ENCODE data around the gene SRRM3.

Gene SRRM3

DNA sequence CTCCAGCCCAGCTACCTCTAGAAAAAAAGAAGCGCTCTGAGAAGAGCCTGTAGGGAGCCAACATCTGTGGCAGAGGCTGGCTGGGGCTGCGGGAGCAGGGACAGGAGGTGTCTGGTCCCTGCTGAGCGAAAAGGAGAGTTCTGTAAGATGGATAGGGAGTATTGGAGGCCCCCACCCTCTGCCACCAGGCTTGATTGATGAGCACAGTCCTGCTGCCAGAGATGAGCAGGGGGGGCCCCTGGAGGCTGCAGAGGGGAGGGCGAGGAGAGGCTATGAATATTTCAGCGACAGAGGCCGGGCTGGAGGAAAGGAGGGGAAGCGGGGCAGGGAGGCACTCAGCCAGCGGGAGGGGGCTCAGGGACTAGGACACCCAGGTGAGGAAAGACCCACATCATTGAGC, 56.3 kb downstream of the SRRM3 start:
- no peak for DNase-seq (ENCODE audit: low read depth)

DNA sequence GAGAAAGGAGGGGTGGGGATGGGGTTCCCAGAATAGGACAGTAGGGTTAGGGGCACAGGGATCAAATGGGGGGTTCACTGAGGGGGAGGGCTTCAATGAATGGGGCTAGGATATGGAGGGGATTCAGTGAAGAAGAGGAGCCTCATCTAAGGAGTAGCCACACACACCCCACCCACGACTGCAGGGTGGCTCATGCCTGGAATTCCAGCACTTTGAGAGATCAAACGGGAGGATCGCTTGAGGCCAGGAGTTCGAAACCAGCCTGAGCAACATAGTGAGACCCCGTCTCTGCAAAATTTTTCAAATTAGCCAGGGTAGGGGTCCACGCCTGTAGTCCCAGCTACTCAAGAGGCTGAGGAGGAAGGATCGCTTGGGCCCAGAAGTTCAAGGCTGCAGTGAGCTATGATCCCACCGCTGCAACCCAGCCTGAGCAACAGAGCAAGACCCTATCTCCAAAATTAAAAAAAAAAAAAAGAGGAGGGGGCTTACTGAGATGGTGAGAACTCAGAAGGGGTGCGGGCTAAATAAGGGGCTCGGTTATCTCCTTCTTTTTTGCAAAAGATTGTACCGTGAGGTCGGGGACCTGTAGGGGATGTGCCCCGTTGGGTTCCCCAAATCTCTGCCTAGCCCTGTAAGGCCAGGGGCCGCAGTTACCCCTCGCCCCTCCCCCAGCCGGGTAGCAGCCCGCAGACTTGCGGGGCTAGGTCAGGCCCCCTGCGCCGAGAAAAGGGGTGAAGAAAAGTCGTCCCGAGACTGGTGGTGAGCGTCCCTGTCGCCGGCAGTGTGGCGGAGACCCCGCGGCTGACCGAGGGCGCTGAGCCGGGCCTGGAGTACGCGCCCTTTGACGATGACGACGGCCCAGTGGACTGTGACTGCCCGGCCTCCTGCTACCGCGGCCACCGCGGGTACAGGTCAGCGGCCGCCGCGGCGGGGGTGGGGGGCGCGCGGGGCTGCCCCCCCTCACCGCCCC, 57.7 kb downstream of the SRRM3 start:
- H3K4me3 ChIP-seq (ENCODE audit: low read depth, low read length): no peak overlapping the region
- TF ChIP-seq, protein P1, sequence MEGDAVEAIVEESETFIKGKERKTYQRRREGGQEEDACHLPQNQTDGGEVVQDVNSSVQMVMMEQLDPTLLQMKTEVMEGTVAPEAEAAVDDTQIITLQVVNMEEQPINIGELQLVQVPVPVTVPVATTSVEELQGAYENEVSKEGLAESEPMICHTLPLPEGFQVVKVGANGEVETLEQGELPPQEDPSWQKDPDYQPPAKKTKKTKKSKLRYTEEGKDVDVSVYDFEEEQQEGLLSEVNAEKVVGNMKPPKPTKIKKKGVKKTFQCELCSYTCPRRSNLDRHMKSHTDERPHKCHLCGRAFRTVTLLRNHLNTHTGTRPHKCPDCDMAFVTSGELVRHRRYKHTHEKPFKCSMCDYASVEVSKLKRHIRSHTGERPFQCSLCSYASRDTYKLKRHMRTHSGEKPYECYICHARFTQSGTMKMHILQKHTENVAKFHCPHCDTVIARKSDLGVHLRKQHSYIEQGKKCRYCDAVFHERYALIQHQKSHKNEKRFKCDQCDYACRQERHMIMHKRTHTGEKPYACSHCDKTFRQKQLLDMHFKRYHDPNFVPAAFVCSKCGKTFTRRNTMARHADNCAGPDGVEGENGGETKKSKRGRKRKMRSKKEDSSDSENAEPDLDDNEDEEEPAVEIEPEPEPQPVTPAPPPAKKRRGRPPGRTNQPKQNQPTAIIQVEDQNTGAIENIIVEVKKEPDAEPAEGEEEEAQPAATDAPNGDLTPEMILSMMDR (IDR thresholded peaks at IDR 0.05; ENCODE audit: low read depth, low read length, missing control alignments): no peak

More for the DNA sequence above, 56.3 kb downstream of the SRRM3 start:
- H3K4me3 ChIP-seq (ENCODE audit: low read depth, low read length): no peak overlapping the region
- TF ChIP-seq, protein P1 (IDR thresholded peaks at IDR 0.05; ENCODE audit: low read depth, low read length, missing control alignments): no peak

DNA sequence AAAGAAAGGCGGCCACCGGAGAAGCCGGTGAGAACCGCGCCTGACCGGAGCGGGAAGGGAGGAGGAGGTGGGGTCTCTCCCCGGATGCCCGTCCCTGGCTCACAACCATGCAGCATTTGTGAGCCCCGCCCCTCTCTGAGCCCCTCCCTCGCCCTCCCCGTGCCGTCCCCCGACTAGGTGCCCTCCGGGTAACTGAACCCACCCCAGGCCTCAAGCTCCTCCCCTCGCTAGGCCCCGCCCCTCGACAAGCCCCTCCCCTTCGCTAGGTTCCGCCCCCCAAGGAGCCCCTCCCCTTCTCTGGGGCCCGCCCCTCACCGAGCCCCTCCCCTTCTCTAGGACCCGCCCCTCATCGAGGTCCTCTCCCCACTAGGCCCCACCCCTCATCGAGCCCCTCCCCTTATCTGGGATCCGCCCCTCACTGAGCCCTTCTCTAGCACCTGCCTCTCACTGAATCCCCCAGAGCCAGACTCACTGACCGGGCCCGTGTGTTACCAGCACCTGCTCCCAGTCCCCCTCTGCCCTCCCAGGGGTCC, 58.5 kb downstream of the SRRM3 start:
- DNase-seq (ENCODE audit: low read depth): no peak
- TF ChIP-seq, protein P1 (IDR thresholded peaks at IDR 0.05; ENCODE audit: low read depth, low read length, missing control alignments): no peak
- no peak overlapping the region for H3K4me3 ChIP-seq (ENCODE audit: low read depth, low read length)

More for the DNA sequence above, 57.7 kb downstream of the SRRM3 start:
- DNase-seq (ENCODE audit: low read depth): no peak

DNA sequence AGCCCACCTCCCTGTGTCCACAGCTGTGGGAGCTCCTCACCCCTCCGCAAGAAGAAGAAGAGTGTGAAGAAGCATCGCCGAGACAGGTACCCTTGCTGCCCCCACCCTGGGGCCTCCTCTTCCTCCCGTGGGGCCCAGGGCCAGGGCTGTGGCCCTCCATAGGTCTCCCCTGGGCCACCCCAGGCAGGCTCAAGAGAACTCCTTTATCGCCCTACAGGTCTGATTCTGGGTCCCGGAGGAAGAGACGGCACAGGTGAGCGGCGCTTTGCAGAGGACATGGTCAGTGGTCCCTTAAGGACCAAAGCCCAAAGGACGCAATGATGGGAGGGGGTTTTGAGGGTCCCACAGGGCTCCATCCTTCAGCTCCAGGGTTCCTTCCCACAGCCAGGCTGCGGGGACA, 59.6 kb downstream of the SRRM3 start:
- no peak for DNase-seq (ENCODE audit: low read depth)
- TF ChIP-seq, protein P1 (IDR thresholded peaks at IDR 0.05; ENCODE audit: low read depth, low read length, missing control alignments): no peak
- H3K4me3 ChIP-seq (ENCODE audit: low read depth, low read length): no peak overlapping the region

DNA sequence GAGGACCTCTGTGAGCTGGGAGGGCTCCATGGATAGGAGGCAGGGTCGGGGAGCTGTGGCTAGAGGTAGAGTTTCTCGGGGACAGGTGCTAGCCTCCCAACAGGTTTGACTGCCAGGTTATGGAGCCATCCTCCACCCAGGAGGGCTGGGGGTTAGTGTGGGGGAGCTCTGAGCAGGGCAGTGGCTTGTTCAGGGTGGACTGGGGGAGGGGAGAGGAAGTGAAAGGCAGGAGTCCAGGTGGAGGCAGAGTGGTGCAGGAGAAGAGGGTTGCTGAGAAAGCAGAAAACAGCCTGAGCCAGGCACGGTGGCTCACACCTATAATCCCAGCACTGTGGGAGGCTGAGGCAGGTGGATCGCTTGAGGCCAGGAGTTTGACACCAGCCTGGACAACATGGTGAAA, 60.2 kb downstream of the SRRM3 start:
- DNase-seq (ENCODE audit: low read depth): no peak
- H3K4me3 ChIP-seq (ENCODE audit: low read depth, low read length): no peak overlapping the region
- TF ChIP-seq, protein P1 (IDR thresholded peaks at IDR 0.05; ENCODE audit: low read depth, low read length, missing control alignments): no peak

DNA sequence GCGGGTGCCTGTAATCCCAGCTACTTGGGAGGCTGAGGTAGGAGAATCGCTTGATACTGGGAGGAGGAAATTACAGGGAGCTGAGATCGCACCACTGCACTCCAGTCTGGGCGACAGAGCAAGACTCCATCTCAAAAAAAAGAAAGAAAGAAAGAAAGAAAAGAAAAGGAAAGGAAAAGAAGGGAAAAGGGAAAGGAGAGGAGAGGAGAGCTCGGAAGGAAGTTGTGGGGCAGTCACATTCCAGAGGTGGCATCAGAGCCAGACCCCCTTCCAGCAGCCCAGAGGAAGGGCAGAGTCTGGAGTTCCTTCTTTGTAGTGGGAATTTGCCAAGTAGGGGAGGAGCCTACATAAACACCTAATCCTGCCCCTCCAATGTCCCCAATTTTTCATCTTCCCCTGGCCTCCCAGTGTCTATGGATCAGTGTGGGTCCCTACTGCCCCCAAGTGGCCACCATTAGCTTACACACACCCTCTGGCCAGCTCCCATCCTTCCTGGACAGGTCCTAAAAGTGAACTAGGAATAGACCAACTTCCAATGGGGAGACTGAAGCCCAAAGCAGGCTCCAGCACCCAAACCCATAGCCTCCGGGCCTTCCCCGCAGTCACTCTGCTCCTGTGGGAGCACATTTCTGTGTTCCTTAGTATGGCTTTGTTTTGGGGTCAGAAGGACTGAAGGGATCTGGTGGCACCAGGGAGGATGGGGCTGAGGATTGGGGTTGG, 61.1 kb downstream of the SRRM3 start:
- TF ChIP-seq, protein P1 (IDR thresholded peaks at IDR 0.05; ENCODE audit: low read depth, low read length, missing control alignments): peak; percentile 80
- H3K4me3 ChIP-seq (ENCODE audit: low read depth, low read length): no peak overlapping the region
- DNase-seq (ENCODE audit: low read depth): no peak
